ENCODE measurements around the gene NUP88. TPM values are rescaled to one million over a fixed set of nuclear protein-coding genes. Genes with fewer than 3 reads are reported as not detected.

Gene NUP88
- total RNA-seq, 1 experiment from 2014 or later, result 131 TPM

DNA sequence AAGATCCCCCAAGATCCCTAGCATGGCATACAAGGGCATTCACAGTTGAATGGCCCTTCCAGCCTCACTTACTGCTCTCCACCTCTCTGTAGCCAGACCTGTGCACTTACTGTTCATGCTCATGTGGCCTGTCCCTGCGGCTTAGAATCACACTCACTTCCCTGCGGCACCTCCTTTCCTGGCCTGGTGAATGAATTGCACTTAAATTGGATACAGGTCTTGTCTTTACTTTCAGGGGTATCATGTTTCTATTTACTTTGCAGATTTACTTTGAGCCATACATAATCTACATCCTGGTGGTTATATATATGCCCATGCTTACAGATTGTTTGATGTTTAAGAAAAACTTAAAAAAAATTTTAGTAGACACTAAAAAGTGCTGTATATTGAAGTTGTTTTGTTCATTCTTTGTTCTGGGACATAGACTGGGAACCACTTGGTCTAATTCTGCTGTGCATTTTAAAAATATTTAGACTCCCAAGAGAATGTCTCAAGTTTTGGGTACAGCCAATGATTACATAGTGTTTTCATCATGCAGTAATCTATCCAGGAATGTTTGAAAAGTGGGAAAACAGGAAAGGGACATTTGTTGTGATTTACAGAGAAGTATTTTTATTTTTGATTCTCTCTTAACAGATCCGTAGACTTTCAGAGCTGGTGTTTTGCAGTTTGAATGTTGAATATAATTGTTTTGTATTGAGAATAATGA lies 63.9 kb downstream of the NUP88 start:
- DNase-seq (ENCODE audit: low read depth), result no peak

DNA sequence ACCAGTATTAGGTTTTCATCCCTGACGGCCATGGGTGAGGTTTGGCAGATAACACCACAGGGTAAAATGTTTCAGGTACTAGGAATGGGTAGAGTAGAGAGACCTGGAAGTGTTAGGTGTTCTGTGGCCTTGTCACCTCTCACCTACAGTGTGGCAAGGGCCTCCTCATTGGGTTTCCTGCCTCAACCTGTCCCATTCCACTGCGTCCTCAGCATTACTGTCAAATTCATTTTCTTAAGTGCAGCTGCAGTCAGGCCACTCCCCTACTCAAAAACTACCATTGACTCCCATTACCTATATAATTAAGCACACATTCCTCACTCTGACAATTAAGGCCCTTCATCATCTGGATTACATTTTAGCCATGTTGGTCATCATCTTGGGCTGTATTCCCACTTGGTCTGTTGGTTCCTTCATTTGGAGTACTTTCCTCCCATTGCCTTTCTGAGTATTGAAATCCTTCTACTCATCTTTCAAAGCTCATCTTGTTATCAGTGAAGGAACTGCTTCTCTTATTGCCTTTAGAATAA lies 64.5 kb downstream of the NUP88 start:
- no peak for DNase-seq (ENCODE audit: low read depth)

DNA sequence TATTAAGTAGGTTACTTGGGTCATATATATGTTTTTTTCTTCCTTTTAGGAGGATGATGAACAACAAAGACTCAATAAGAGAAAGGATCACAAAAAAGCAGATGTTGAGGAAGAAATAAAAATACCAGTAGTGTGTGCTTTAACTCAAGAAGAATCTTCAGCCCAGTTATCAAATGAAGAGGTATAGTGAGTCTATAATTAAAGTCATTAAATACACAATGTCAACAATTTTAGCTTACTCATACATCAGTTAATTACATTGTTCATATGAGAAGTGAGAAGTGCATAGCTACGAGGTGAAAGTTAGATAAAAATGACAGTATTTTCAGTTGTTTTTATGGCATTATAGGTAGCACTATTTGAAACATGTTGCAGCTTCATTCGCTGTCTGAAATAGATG lies 65.2 kb downstream of the NUP88 start:
- DNase-seq (ENCODE audit: low read depth), result no peak

DNA sequence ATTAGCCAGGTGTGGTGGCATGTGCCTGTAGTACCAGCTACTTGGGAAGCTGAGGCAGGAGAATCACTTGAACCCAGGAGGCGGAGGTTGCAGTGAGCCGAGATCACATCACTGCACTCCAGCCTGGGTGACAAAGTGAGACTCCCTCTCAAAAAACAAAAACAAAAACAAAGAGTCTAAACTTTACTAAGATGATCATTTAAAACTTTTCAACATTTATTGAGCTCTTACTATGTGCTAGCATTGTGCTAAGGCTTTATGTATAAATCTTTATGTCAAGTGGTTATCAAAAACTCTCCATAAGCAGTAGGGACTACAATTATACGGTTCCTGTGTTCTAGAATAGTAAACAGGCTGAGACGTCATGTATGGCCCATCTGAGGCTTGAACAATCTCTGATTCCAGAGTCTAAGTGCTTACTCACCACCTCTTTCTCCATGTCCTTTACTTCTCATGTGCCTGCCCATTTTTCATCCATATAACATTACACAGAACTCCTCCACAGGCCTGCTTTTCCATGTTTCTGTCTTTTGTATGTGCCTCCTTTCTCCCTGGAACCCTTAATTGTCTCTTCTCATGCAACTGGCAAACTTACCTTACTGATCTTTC lies 66.7 kb downstream of the NUP88 start:
- DNase-seq (ENCODE audit: low read depth), result no peak

DNA sequence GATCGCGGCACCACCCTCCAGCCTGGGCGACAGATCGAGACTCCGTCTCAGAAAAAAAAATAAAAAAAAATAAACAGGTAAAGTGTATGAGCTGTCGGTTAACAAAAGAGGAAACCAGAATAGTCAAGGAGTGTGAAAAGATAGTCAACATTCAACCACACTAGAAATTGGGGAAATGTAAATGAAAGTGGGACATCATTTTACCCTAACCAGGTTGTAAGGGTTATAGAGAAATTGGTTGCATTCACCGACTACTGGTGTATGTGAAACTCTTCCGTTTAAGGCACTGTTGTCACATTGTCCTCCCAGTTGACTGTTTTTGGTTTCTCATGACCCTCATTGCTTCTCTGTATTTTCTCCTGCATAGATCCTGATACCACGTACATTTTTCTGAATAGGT lies 74.5 kb downstream of the NUP88 start:
- no peak for DNase-seq (ENCODE audit: low read depth)

Other genes with a start within 250 kb of the NUP88 start
- 4.4 and 4.7 TPM in 2 replicates for gene ZNF594, start 227.8 kb downstream of the NUP88 start, total RNA-seq (2014; rRNA removed; shearing (Covaris generic))
- gene SCIMP, start 184.8 kb downstream of the NUP88 start, total RNA-seq (2014; rRNA removed; shearing (Covaris generic)), result not detected in 2 replicates
- 17.9 and 18.3 TPM in 2 replicates for gene RABEP1, start 137.4 kb downstream of the NUP88 start, total RNA-seq (2014; rRNA removed; shearing (Covaris generic))
- gene RPAIN, start 520 bp upstream of the NUP88 start, total RNA-seq (2014; rRNA removed; shearing (Covaris generic)), result 29.4 and 38.3 TPM in 2 replicates
- gene C1QBP, start 19.5 kb upstream of the NUP88 start, total RNA-seq (2014; rRNA removed; shearing (Covaris generic)), result 229 and 247 TPM in 2 replicates
- gene DHX33, start 49.3 kb upstream of the NUP88 start, total RNA-seq (2014; rRNA removed; shearing (Covaris generic)), result 4.6 and 5.3 TPM in 2 replicates
- gene DERL2, start 66.5 kb upstream of the NUP88 start, total RNA-seq (2014; rRNA removed; shearing (Covaris generic)), result 52.7 and 68.0 TPM in 2 replicates
- gene MIS12, start 66.9 kb upstream of the NUP88 start, total RNA-seq (2014; rRNA removed; shearing (Covaris generic)), result 21.6 and 24.3 TPM in 2 replicates
- 9.3 and 10.1 TPM in 2 replicates for gene NLRP1, start 164.8 kb upstream of the NUP88 start, total RNA-seq (2014; rRNA removed; shearing (Covaris generic))

All from RPMI7951 (cell line).